Limb (tissue), 2 donors: ENCODE measurements around the gene UTP25.
"Not testable (repeated sequence)": the region's sequence is repeated elsewhere in the genome, so short reads cannot be mapped to it uniquely, and the experiment has no call there.

Experiments
- DNase-seq, 2 donors: peaks; one replicate each; pipeline ENCODE4 v3.0.0-alpha.2; 2016; ENCODE audit errors: extremely low spot score in 2 of 2

UTP25 gene

GRCh38 chr1:209827384-209828262, at the start of gene UTP25:
Gene UTP25, plus strand, starts transcription at chr1:209827972. Its CDS starts 92 bp downstream, at chr1:209828064.
- DNase-seq: peak; percentile 95

GRCh38 chr1:209778102-209778501, 49.7 kb upstream of the UTP25 start:
- no peak for DNase-seq

GRCh38 chr1:209780268-209780667, 47.5 kb upstream of the UTP25 start:
- DNase-seq: no peak

GRCh38 chr1:209783386-209783785, 44.4 kb upstream of the UTP25 start:
- no peak for DNase-seq

GRCh38 chr1:209784265-209785169, 43.3 kb upstream of the UTP25 start, which contains the start of gene C1orf74:
Gene C1orf74, minus strand, starts transcription at chr1:209784559. Its CDS starts 925 bp downstream, at chr1:209783634.
- peak; percentile 98 to 100 for DNase-seq

- DNase-seq: no peak
These were observed 42.2 kb upstream of the UTP25 start for GRCh38 chr1:209785592-209785991.

GRCh38 chr1:209786146-209786545, 41.6 kb upstream of the UTP25 start:
- no peak for DNase-seq

GRCh38 chr1:209787551-209787950, 40.2 kb upstream of the UTP25 start:
- DNase-seq: no peak

- DNase-seq: no peak
These were observed 38.5 kb upstream of the UTP25 start for GRCh38 chr1:209789245-209789644.

GRCh38 chr1:209790286-209791193, 37.2 kb upstream of the UTP25 start:
- no peak for DNase-seq

GRCh38 chr1:209791920-209792319, 35.9 kb upstream of the UTP25 start:
- DNase-seq: no peak

- not testable (repeated sequence) for DNase-seq
These were observed 34.1 kb upstream of the UTP25 start for GRCh38 chr1:209793711-209794110.

- no peak for DNase-seq
These were observed 29.7 kb upstream of the UTP25 start for GRCh38 chr1:209797978-209798639.

GRCh38 chr1:209800984-209801834, 26.6 kb upstream of the UTP25 start:
- DNase-seq: peak in 1 of 2 donors; percentile 38

- no peak for DNase-seq
These were observed 25.5 kb upstream of the UTP25 start for GRCh38 chr1:209802117-209802779.

- no peak for DNase-seq
These were observed 25.0 kb upstream of the UTP25 start for GRCh38 chr1:209802780-209803152.

- DNase-seq: no peak
These were observed 24.2 kb upstream of the UTP25 start for GRCh38 chr1:209803568-209803967.

- DNase-seq: no peak
These were observed 22.4 kb upstream of the UTP25 start for GRCh38 chr1:209805341-209805781.
